SK-N-SH (cell line): ENCODE results near the gene CELF2. TPM values are rescaled to one million over a fixed set of nuclear protein-coding genes. Genes with fewer than 3 reads are reported as not detected.

ENCODE experiments used
- CTCF ChIA-PET: fragments of 300-600, 350-600 bp; formaldehyde crosslinking; extraction: SDS; loops from one replicate; lab custom pipeline; 2021; lab: Yijun Ruan, JAX
- POLR2A ChIA-PET: fragments of 350-600 bp; sonication (Branson Sonifier 250); formaldehyde crosslinking; extraction: SDS; loops from one replicate; lab custom pipeline; 2020; ENCODE audit warnings: antibody characterized with exemption, inconsistent platforms; lab: Yijun Ruan, JAX
- DNase-seq: peaks from one replicate; pipeline ENCODE4 v3.0.0; 2012
- H2AFZ ChIP-seq: fragments of 200-600 bp; sonication (generic); 2 replicates; pipeline ENCODE4 v1.8.1; 2016; ENCODE audit warnings: antibody characterized with exemption, mild to moderate bottlenecking, low read depth
- H3F3A ChIP-seq: fragments of 200-600 bp; sonication (generic); replicated peaks from 2 replicates; pipeline ENCODE3; 2016; ENCODE audit warnings: antibody characterized with exemption, mild to moderate bottlenecking; ENCODE audit not compliant: insufficient read depth
- H3K27ac ChIP-seq, 2 experiments: fragments of 200-500 bp in 1 of 2; fragments of 200-600 bp in 1 of 2; sonication (Bioruptor generic) in 1 of 2; sonication (generic), shearing (Covaris generic) in 1 of 2; 2 replicates each; pipeline versions ENCODE4 v1.5.1 to v1.6.1; 2014 to 2016; ENCODE audit warnings: low read depth in 2 of 2, inconsistent platforms in 1 of 2, low read length in 1 of 2, mild to moderate bottlenecking in 1 of 2, mixed read lengths in 1 of 2
- H3K27me3 ChIP-seq: fragments of 200-600 bp; sonication (generic), shearing (Covaris generic); 2 replicates; pipeline ENCODE4 v1.6.1; 2016; ENCODE audit warnings: mixed run types; ENCODE audit not compliant: insufficient read depth
- H3K36me3 ChIP-seq, 2 experiments: fragments of 200-500 bp in 1 of 2; fragments of 200-600 bp in 1 of 2; sonication (Bioruptor generic) in 1 of 2; sonication (generic) in 1 of 2; replicated peaks in 1 of 2; 2 replicates each; pipeline versions ENCODE3 to v1.5.1; 2014 to 2016; ENCODE audit warnings: low read length in 1 of 2, mild to moderate bottlenecking in 1 of 2; ENCODE audit not compliant: insufficient read depth in 2 of 2, control insufficient read depth in 1 of 2
- H3K4me1 ChIP-seq, 2 experiments: fragments of 200-500 bp in 1 of 2; fragments of 200-600 bp in 1 of 2; sonication (Bioruptor generic) in 1 of 2; sonication (generic), shearing (Covaris generic) in 1 of 2; 2 replicates each; pipeline versions ENCODE4 v1.5.1 to v1.6.1; 2014 to 2016; ENCODE audit warnings: low read depth in 1 of 2, low read length in 1 of 2, mixed run types in 1 of 2; ENCODE audit not compliant: insufficient read depth in 2 of 2, control insufficient read depth in 1 of 2
- H3K4me2 ChIP-seq: fragments of 200-600 bp; sonication (generic), shearing (Covaris generic); 2 replicates; pipeline ENCODE4 v1.6.1; 2017; ENCODE audit warnings: mixed run types
- H3K4me3 ChIP-seq, 2 experiments: fragments of 200-500 bp in 1 of 2; fragments of 200-600 bp in 1 of 2; sonication (Bioruptor generic) in 1 of 2; sonication (generic), shearing (Covaris generic) in 1 of 2; 2 replicates each; pipeline versions ENCODE4 v1.5.1 to v1.8.1; 2014 to 2016; ENCODE audit warnings: low read depth in 2 of 2, inconsistent platforms in 1 of 2, low read length in 1 of 2, mild to moderate bottlenecking in 1 of 2, mixed read lengths in 1 of 2, moderate library complexity in 1 of 2
- H3K79me2 ChIP-seq: fragments of 200-600 bp; sonication (generic); 2 replicates; pipeline ENCODE4 v1.8.1; 2017; ENCODE audit warnings: mild to moderate bottlenecking; ENCODE audit not compliant: insufficient read depth
- H3K9ac ChIP-seq: fragments of 200-600 bp; sonication (generic); 2 replicates; pipeline ENCODE4 v1.6.1; 2017; ENCODE audit warnings: mixed run types
- H3K9me2 ChIP-seq: fragments of 200-600 bp; sonication (generic); 2 replicates; pipeline ENCODE4 v1.6.1; 2017; ENCODE audit warnings: mixed run types
- H3K9me3 ChIP-seq: fragments of 200-600 bp; sonication (generic); 2 replicates; pipeline ENCODE4 v1.6.1; 2017; ENCODE audit warnings: mixed run types, mild to moderate bottlenecking, moderate library complexity
- H4K20me1 ChIP-seq: fragments of 200-600 bp; sonication (generic); 2 replicates; pipeline ENCODE4 v1.6.1; 2017; ENCODE audit warnings: mild to moderate bottlenecking, mixed run types; ENCODE audit not compliant: insufficient read depth
- CHD2 ChIP-seq: fragments of 150-350 bp; IDR thresholded peaks from 2 replicates; pipeline ENCODE4 v1.6.1; 2018; ENCODE audit warnings: low read length; ENCODE audit not compliant: partially characterized antibody
- ELF1 ChIP-seq: IDR thresholded peaks from 2 replicates; pipeline ENCODE4 v1.4.0; 2012
- EP300 ChIP-seq, 2 experiments: IDR thresholded peaks; 2 replicates each; pipeline versions ENCODE4 v1.4.0 to v1.6.1; 2012; ENCODE audit warnings: borderline replicate concordance in 1 of 2, low read depth in 1 of 2, low read length in 1 of 2
- EZH2phosphoT487 ChIP-seq: fragments of 200-600 bp; sonication (generic); IDR thresholded peaks from 2 replicates; pipeline ENCODE4 v1.6.1; 2017; ENCODE audit warnings: low read depth, mixed run types, mild to moderate bottlenecking, antibody characterized with exemption, moderate library complexity, borderline replicate concordance
- MXI1 ChIP-seq: IDR thresholded peaks from 2 replicates; pipeline ENCODE4 v1.6.1; 2012; ENCODE audit warnings: mild to moderate bottlenecking, low read depth, low read length, improper control_type of control experiment
- RCOR1 ChIP-seq: fragments of 150-350 bp; IDR thresholded peaks from 2 replicates; pipeline ENCODE4 v1.6.1; 2017; ENCODE audit warnings: antibody characterized with exemption, low read length
- RXRA ChIP-seq: IDR thresholded peaks from 2 replicates; pipeline ENCODE4 v1.4.0; 2012; ENCODE audit warnings: low read depth, mild to moderate bottlenecking, borderline replicate concordance
- SMC3 ChIP-seq: IDR thresholded peaks from 2 replicates; pipeline ENCODE4 v1.6.1; 2012; ENCODE audit warnings: low read depth, low read length, improper control_type of control experiment
- TAF1 ChIP-seq: IDR thresholded peaks from 2 replicates; pipeline ENCODE4 v1.6.1; 2012; ENCODE audit warnings: low read depth, mild to moderate bottlenecking, low read length, moderate library complexity, borderline replicate concordance
- WGBS: methylation state at CpG from one replicate; pipeline ENCODE4 v1.1.6; 2017; ENCODE audit warnings: low lambda C conversion rate; 5-methylcytosine and 5-hydroxymethylcytosine counted together
- polyA plus RNA-seq, 3 experiments: library from polyadenylated mRNA; depleted of rRNA; stranded (reverse); fragments of >200 nt; gene quantifications; 2 replicates each; pipeline ENCODE4 v1.2.3, GENCODE V29; 2012
- TF ChIP-seq, protein P1 (sequence below): IDR thresholded peaks from 2 replicates; pipeline ENCODE4 v1.4.0; 2012; ENCODE audit warnings: low read depth, borderline replicate concordance
- TF ChIP-seq, protein P2 (sequence below): fragments of 150-350 bp; IDR thresholded peaks from 2 replicates; pipeline ENCODE4 v1.6.1; 2016; ENCODE audit warnings: mild to moderate bottlenecking, low read depth, low read length
- TF ChIP-seq, protein P3 (sequence below): IDR thresholded peaks from 2 replicates; pipeline ENCODE4 v1.4.0; 2012; ENCODE audit warnings: low read depth

The CELF2 gene
- polyA plus RNA-seq, 1 of the 3 experiments (the other 2 are of a cell fraction), result 0.03 TPM

DNA sequence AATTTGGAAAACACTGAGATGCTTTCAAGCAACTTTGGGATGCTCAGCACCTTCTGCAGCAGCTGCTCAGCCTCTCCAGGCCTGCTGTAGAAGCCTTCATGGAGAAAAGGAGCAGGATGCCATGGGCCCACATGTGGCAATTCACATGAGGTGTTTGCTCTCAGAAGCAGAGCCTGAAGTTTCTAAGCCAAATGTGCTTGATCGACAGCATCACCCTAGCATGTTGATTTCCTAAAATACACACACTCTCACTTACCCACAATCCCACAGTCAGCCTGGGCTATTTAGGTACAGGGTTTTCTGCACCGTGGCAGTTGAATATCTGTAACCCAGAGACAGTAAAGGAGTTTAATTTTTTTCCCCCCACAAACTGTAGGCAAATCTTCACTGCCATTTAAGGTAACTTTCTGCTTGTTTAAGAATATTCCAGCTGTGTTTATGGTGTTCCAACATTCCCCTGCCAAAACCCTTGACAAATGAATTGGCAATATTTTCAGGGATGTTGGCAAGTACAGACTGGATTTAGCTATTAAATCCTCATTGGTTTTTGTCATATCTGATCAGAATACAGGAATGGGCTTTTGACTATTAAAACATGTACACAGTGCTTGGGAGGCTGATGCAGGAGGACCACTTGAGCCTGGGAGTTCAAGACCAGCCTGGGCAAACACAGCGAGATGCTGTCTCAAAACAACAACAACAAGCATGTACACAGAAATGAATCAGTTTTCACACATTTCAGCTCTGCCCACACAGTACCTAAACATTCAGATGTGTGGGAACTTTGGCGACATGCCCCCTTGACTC, 244.2 kb downstream of the CELF2 start:
- TF ChIP-seq, protein P1, sequence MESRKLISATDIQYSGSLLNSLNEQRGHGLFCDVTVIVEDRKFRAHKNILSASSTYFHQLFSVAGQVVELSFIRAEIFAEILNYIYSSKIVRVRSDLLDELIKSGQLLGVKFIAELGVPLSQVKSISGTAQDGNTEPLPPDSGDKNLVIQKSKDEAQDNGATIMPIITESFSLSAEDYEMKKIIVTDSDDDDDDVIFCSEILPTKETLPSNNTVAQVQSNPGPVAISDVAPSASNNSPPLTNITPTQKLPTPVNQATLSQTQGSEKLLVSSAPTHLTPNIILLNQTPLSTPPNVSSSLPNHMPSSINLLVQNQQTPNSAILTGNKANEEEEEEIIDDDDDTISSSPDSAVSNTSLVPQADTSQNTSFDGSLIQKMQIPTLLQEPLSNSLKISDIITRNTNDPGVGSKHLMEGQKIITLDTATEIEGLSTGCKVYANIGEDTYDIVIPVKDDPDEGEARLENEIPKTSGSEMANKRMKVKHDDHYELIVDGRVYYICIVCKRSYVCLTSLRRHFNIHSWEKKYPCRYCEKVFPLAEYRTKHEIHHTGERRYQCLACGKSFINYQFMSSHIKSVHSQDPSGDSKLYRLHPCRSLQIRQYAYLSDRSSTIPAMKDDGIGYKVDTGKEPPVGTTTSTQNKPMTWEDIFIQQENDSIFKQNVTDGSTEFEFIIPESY, result no peak
- TF ChIP-seq TAF1 (no peak), EP300 (IDR thresholded peaks at IDR 0.05; ENCODE audit: borderline replicate concordance in 1 of 2, low read depth in 1 of 2, low read length in 1 of 2) (no peak)
- TF ChIP-seq, protein P2, sequence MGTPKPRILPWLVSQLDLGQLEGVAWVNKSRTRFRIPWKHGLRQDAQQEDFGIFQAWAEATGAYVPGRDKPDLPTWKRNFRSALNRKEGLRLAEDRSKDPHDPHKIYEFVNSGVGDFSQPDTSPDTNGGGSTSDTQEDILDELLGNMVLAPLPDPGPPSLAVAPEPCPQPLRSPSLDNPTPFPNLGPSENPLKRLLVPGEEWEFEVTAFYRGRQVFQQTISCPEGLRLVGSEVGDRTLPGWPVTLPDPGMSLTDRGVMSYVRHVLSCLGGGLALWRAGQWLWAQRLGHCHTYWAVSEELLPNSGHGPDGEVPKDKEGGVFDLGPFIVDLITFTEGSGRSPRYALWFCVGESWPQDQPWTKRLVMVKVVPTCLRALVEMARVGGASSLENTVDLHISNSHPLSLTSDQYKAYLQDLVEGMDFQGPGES, result no peak

DNA sequence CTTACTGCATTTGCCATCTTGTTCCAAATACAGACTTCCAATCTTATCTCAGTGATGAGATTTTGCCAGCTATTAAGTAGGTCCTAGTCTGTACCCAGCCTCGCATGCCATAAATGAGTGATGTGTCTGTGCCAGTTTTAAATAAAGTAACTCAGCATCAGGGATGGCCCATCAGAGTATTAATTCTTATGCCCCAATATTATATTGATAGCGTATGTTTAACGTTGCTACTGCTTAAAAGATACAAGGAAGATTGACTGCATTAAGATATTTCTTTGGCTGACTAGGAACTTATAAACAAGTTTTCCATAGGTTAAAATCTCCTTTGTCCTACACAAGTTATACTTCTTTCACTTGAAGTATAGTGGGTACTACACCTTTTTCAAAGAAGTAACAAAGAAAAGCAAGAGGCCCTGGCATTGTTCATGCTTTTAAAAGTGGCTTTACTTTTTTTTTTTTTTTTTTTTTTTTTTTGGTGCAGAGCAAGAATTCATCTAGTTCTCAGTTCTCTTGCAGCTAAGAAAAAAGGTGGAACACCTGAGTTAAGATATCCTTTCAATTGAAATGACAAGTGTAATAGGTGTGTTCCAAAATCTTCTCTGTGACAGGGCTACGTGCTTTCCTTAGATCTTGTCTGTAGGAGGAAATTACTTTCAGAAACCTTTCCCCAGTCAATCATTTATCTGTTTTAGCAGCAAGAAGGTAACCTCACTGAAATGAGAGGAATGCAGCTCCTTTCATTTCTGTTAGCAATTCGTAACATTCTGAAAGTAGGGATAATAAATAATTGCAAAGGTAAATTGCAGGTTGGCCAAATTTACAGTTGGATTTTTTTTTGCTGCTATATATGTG, 245.0 kb downstream of the CELF2 start:
- Histone ChIP-seq H3K4me1 (no peaks in the 10 kb centered on the region; a peak in 1 of 4 replicates), H3K9ac (no peak overlapping the region), H2AFZ (no peak overlapping the region), H3K27ac (no peak overlapping the region), H3K4me3 (no peak overlapping the region), H3K9me2 (no peaks in the 10 kb centered on the region), H3K27me3 (no peaks in the 10 kb centered on the region), H3K4me2 (no peak overlapping the region), H3K9me3 (no peaks in the 10 kb centered on the region), H3K36me3 (no peaks in the 10 kb centered on the region), H3K79me2 (no peaks in the 10 kb centered on the region), H4K20me1 (no peaks in the 10 kb centered on the region), H3F3A (no peaks in the 10 kb centered on the region)
- DNase-seq, result no peak
- CTCF ChIA-PET, result interaction anchor here (0.7 to 4.0 kb wide), 2 partner anchors 8 to 268 kb away, joined by 3 to 16 read pairs; no protein-coding TSS in a partner anchor
- POLR2A ChIA-PET, result no interaction called here
- no peak for TF ChIP-seq ELF1
- no peak for TF ChIP-seq CHD2
- TF ChIP-seq, protein P1, result no peak
- TF ChIP-seq RCOR1, result no peak
- no peak for TF ChIP-seq MXI1
- TF ChIP-seq EZH2phosphoT487, result no peak
- TF ChIP-seq, protein P3, sequence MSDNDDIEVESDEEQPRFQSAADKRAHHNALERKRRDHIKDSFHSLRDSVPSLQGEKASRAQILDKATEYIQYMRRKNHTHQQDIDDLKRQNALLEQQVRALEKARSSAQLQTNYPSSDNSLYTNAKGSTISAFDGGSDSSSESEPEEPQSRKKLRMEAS, result no peak
- no peak for TF ChIP-seq RXRA
- TF ChIP-seq EP300 (IDR thresholded peaks at IDR 0.05; ENCODE audit: borderline replicate concordance in 1 of 2, low read depth in 1 of 2, low read length in 1 of 2), result no peak
- no peak for TF ChIP-seq SMC3
- 39% methylated on average over 5 of the region's 5 CpGs for WGBS

More for the DNA sequence above, 244.2 kb downstream of the CELF2 start:
- no peak for DNase-seq
- Histone ChIP-seq H3K79me2 (no peaks in the 10 kb centered on the region), H2AFZ (no peak overlapping the region), H3F3A (no peaks in the 10 kb centered on the region), H3K9ac (no peak overlapping the region), H3K36me3 (no peaks in the 10 kb centered on the region), H4K20me1 (no peaks in the 10 kb centered on the region), H3K9me3 (no peaks in the 10 kb centered on the region), H3K4me1 (no peaks in the 10 kb centered on the region; a peak in 1 of 4 replicates), H3K27me3 (no peaks in the 10 kb centered on the region), H3K27ac (no peak overlapping the region), H3K4me2 (no peak overlapping the region), H3K9me2 (no peaks in the 10 kb centered on the region), H3K4me3 (no peak overlapping the region)
- WGBS, result 17% methylated on average over 3 of the region's 4 CpGs
- POLR2A ChIA-PET, result no interaction called here
- CTCF ChIA-PET, result interaction anchor here (4.0 kb wide), 1 partner anchor 9 kb away, joined by 16 read pairs; no protein-coding TSS in a partner anchor
